Activated T-cell treated with anti-CD3 and anti-CD28 coated beads, Interleukin-2, amount 50 U/mL, for 72 hours (primary cell): Measurements from ENCODE around the gene BORCS5. TPM values are rescaled to one million over a fixed set of nuclear protein-coding genes. Genes with fewer than 3 reads are reported as not detected.

Experiments
- ATAC-seq, 2 donors: fragments of 150-1000 bp; cut with Tn5 transposase; replicated peaks in 1 of 2; 2 replicates each; pipeline ENCODE4 v1.10.0; 2021; ENCODE audit warnings: moderate library complexity in 2 of 2, mild to moderate bottlenecking in 1 of 2
- DNase-seq, 2 donors: peaks; one replicate each; pipeline ENCODE4 v3.0.0; 2021 to 2022; ENCODE audit warnings: mixed read lengths in 1 of 2
- H3K27ac Mint-ChIP-seq: one replicate; pipeline ENCODE4 v1.8.0; 2022; ENCODE audit warnings: mild to moderate bottlenecking, moderate library complexity, mixed read lengths
- H3K27me3 Mint-ChIP-seq: one replicate; pipeline ENCODE4 v1.8.0; 2022; ENCODE audit warnings: low read depth, mixed read lengths
- H3K36me3 Mint-ChIP-seq, 2 donors: one replicate each; pipeline ENCODE4 v1.8.0; 2022; ENCODE audit warnings: mixed read lengths in 2 of 2, mild to moderate bottlenecking in 1 of 2; ENCODE audit not compliant: insufficient read depth in 2 of 2
- H3K4me1 Mint-ChIP-seq: one replicate; pipeline ENCODE4 v1.8.0; 2022; ENCODE audit warnings: low read depth, mixed read lengths
- H3K4me3 Mint-ChIP-seq, 2 donors: one replicate each; pipeline ENCODE4 v1.8.0; 2022; ENCODE audit warnings: mild to moderate bottlenecking in 2 of 2, mixed read lengths in 2 of 2, moderate library complexity in 2 of 2
- H3K9me3 Mint-ChIP-seq, 2 donors: one replicate each; pipeline ENCODE4 v1.8.0; 2022; ENCODE audit warnings: mixed read lengths in 2 of 2
- total RNA-seq, 2 donors: library from RNA; stranded (reverse); gene quantifications; one replicate each; pipeline ENCODE4 v1.2.3, GENCODE V29; 2022

The BORCS5 gene
- total RNA-seq, 2 donors from 2014 or later, result 37.7 to 44.9 TPM

DNA sequence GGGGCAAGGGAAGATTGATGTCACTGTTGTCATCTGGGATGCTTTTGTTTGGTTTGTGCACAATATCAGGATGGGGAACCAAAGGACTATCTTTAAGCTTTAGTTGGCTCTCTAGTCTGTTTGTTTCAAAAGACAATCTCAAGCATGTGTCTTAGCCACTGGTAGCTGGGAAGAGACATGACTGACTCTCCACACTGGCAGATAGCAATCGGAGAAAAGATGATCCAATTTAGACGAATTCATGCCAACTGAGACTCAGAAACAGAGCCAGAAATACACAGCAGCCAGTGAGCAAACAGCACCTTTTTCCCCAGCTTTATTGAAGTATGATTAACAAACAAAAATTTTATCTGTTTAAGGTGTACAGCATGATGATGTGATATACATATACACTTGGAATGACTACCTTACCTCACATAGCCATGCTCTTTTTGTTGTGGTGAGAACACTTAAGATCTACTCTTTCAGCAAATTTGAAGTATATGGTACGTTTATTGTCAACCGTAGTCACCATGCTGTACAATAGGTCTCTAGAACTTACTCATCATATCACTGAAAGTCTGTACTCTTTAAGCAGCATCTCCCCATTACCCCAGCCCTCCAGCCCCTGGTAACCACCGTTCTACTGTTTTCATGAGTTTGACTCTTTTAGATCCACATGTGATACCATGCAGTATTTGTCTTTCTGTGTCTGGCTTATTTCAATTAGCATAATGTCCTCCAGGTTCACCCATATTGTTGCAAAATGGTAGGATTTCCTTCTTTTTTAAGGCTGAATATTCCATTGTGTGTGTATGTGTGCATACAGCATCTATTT lies 155.2 kb downstream of the BORCS5 start:
- Mint-ChIP-seq H3K27ac (no peak overlapping the region), H3K4me3 (no peak overlapping the region), H3K27me3 (no peaks in the 10 kb centered on the region), H3K9me3 (no peaks in the 10 kb centered on the region), H3K4me1 (peaks cover 2% of the 10 kb centered on the region), H3K36me3 (peaks cover 6 to 10% of the 10 kb centered on the region in 2 donors)
- ATAC-seq (peak; percentile 94 to 97), DNase-seq (peak; percentile 63 to 73)

DNA sequence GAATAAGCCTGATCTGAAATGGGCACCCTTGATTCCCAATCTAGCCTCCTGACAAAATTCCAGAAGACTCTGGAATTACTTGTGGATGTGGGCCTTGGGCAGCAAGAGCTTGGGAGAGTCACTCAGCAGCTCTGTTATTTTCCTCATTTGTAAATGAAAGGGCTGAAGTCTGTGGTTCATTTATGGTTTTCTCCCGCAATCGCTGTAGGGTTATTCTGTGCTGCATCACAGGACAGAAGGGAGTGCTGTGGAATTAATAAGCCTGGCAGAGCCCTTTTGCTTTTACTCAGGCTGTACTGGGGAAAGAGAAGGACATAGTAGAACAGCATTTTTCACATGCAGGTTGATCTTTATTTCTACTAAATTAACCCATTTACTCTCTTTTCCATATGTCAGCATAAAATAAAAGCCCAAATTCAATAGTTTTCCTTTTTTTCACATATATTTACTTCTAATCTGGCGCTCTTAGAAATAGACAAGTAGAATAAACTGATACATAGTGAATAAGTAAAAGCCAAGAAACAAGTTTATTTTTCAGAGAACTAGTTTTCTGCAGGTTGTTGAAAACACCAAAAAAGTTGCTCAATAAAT lies 156.6 kb downstream of the BORCS5 start:
- H3K27ac Mint-ChIP-seq, result no peak overlapping the region
- no peak overlapping the region for H3K4me3 Mint-ChIP-seq
- H3K27me3 Mint-ChIP-seq, result no peaks in the 10 kb centered on the region
- peaks cover 9 to 14% of the 10 kb centered on the region in 2 donors for H3K36me3 Mint-ChIP-seq
- DNase-seq (no peak), ATAC-seq (no peak)
- H3K4me1 Mint-ChIP-seq, result peaks cover 6% of the 10 kb centered on the region
- H3K9me3 Mint-ChIP-seq, result no peaks in the 10 kb centered on the region

DNA sequence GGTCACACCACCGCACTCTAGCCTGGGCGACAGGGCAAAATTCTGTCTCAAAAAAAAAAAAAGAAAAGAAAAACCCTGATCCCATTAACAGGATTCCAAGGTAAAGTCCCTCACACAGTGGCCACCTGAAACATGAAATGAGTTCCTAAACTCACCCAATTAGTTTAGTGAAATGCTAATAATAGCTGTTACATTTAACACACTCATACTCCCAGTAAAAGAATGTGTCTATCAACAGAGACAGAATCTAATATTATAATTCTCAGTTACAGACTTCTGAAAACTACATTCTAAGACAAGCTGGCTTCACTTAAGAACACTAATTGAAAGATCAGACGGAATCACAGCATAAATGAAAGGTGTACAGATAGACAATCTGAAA lies 161.6 kb downstream of the BORCS5 start:
- peaks cover 13 to 38% of the 10 kb centered on the region in 2 donors for H3K36me3 Mint-ChIP-seq
- H3K4me3 Mint-ChIP-seq, result no peak overlapping the region
- H3K27ac Mint-ChIP-seq, result no peak overlapping the region
- ATAC-seq (no peak), DNase-seq (no peak)
- H3K9me3 Mint-ChIP-seq, result no peaks in the 10 kb centered on the region
- no peaks in the 10 kb centered on the region for H3K27me3 Mint-ChIP-seq
- H3K4me1 Mint-ChIP-seq, result peaks cover 22% of the 10 kb centered on the region

DNA sequence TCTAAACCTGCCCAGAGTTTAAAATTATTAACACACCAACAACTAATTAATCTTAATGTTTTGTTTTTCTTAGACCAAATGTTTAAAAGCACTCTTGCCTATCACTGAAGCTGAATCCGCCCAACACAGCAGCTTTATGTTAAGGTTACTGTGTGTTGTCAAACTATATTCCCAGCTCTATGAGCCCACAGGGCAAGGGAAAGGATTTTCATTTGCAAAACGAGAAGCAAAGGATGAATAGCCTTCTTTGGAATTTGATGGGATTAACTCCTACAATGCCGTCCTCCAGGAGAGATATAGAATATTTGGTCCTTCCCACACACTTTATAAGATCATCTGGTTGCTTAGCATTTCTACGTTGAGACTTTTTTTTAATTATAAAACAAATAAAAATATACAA lies 162.0 kb downstream of the BORCS5 start:
- Mint-ChIP-seq H3K9me3 (no peaks in the 10 kb centered on the region), H3K36me3 (peaks cover 13 to 38% of the 10 kb centered on the region in 2 donors)

More for the DNA sequence above, 162.0 kb downstream of the BORCS5 start:
- H3K4me1 Mint-ChIP-seq, result peaks cover 22% of the 10 kb centered on the region
- DNase-seq, result no peak
- H3K27me3 Mint-ChIP-seq, result no peaks in the 10 kb centered on the region
- ATAC-seq, result no peak
- no peak overlapping the region for H3K4me3 Mint-ChIP-seq
- H3K27ac Mint-ChIP-seq, result no peak overlapping the region

Other genes starting within 250 kb of the BORCS5 start
- 1 to 10 TPM; 2.6 to 3.7 TPM for gene LRP6, start 90.0 kb upstream of the BORCS5 start, total RNA-seq
- gene MANSC1, start 6.8 kb upstream of the BORCS5 start, total RNA-seq, result 1 to 10 TPM in 1 of 2 donors, under 1 TPM in 1; 0.65 to 1.5 TPM
- 100 to 1,000 TPM; 105 to 129 TPM for gene DUSP16, start 205.8 kb downstream of the BORCS5 start, total RNA-seq